ENCODE data around the gene SSR1. TPM values are rescaled to one million over a fixed set of nuclear protein-coding genes. Genes with fewer than 3 reads are reported as not detected.

The SSR1 gene
- total and polyA plus RNA-seq, 9 of the 15 experiments (the other 6 are each of a cell fraction or from before 2014, with no cell fraction given) = 87.7 to 220 (median 144) TPM

DNA sequence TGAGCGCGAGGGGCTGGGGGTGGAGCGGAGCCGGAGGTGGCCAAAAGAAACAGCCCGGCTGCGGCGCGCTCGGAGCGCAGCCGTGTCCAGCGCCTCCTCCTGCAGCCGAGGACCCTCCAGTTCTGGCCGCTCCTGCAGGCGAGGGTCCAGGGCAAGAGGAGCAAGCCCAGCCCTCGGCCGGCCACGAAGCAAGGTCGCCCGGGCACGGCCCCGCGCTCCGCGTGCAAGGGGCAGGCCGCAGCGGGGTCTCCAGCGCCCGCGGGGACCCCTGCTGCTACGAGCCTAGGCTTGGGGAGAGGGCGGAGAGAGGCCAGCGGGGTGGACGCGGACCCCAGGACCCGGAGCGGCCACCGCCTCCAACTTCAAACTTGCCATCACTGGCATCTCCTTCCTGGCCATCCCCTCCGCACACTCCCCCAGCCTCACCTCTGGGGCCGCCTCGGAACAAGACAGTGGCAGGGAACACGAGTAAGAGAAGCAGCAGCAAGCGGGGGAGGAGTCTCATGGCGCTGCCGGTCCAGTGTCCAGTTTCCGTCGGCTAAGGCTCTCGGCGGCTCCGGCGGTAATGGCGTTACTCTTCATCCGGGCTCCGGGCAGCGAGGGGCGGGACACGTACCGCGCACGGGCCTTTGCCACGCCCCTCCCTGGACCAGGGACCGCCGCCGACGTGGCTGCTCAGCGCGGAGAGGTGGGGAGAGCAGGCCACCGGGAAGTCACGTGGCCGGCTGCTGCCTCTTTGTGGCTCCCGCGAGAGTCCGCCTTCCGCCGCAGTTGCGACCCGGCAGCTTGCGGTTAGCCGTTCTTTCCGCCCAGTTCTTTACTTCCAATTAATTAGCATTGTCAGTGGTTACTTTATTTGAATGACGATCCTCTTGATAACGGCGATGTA, at the start of gene SSR1 (continued):
- TF ChIP-seq, protein P1, sequence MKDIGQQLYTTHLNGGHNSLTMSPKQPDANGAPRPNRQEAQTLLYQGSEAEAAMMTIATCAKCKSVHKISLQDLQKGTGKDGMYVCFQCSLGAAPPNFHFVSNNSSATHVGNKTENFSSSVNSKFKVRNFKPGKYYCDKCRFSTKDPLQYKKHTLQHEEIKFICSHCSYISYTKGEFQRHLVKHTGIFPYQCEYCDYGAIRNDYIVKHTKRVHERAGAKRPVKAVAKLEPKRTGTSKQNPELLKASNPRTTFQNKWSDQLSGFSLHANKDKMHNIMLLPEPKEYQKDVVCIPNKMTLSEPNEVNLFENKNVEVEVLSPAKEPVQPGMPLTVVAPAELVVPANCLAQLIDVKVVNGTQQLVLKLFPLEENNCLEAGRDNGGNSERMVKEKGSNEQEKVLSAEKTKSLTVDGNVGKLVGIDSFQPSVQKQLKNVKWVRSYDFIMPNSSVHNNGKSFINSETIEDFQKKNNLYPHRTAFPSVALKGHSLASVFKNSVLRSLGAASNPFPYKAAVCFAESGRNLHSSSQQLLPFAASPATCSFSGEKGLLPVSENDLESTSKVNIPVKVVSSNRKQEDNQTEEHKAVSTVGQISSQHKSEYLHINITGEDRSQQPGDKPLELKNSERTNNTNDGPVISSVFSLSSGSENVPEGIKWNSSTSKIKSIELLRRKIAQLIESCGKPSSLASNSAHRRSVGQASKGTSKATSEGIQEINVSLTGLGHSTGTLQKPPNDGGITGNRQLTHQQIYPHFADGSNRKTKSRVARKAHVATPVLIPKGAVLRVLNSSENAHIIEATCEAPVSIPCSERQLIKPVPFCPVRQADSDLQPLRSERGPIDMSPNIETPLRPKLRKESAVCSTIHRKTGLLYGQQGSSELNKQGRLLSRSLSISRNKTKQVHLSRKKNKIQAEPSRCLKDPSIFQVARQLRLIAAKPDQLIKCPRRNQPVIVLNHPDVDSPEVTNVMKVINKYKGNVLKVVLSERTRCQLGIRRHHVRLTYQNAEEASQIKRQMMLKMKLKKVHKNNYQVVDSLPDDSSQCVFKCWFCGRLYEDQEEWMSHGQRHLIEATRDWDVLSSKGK (CRISPR knock-in tag; IDR thresholded peaks at IDR 0.05) = no peak
- TF ChIP-seq HDAC1 (IDR thresholded peaks at IDR 0.05) (peak in 1 of 2 experiments; percentile 27; a peak in 1 of 4 replicates), TCFL5 (CRISPR knock-in tag; conservative IDR thresholded peaks at IDR 0.05) (no peak), HEY1 (CRISPR knock-in tag; IDR thresholded peaks at IDR 0.05; ENCODE audit: borderline replicate concordance) (no peak), CHD4 (IDR thresholded peaks at IDR 0.05; ENCODE audit: insufficient read depth, insufficient replicate concordance, low read depth, low read length, poor library complexity, severe bottlenecking) (no peak)
- TF ChIP-seq, protein P2, sequence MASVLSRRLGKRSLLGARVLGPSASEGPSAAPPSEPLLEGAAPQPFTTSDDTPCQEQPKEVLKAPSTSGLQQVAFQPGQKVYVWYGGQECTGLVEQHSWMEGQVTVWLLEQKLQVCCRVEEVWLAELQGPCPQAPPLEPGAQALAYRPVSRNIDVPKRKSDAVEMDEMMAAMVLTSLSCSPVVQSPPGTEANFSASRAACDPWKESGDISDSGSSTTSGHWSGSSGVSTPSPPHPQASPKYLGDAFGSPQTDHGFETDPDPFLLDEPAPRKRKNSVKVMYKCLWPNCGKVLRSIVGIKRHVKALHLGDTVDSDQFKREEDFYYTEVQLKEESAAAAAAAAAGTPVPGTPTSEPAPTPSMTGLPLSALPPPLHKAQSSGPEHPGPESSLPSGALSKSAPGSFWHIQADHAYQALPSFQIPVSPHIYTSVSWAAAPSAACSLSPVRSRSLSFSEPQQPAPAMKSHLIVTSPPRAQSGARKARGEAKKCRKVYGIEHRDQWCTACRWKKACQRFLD (CRISPR knock-in tag; IDR thresholded peaks at IDR 0.05) = no peak
- TF ChIP-seq, protein P3, sequence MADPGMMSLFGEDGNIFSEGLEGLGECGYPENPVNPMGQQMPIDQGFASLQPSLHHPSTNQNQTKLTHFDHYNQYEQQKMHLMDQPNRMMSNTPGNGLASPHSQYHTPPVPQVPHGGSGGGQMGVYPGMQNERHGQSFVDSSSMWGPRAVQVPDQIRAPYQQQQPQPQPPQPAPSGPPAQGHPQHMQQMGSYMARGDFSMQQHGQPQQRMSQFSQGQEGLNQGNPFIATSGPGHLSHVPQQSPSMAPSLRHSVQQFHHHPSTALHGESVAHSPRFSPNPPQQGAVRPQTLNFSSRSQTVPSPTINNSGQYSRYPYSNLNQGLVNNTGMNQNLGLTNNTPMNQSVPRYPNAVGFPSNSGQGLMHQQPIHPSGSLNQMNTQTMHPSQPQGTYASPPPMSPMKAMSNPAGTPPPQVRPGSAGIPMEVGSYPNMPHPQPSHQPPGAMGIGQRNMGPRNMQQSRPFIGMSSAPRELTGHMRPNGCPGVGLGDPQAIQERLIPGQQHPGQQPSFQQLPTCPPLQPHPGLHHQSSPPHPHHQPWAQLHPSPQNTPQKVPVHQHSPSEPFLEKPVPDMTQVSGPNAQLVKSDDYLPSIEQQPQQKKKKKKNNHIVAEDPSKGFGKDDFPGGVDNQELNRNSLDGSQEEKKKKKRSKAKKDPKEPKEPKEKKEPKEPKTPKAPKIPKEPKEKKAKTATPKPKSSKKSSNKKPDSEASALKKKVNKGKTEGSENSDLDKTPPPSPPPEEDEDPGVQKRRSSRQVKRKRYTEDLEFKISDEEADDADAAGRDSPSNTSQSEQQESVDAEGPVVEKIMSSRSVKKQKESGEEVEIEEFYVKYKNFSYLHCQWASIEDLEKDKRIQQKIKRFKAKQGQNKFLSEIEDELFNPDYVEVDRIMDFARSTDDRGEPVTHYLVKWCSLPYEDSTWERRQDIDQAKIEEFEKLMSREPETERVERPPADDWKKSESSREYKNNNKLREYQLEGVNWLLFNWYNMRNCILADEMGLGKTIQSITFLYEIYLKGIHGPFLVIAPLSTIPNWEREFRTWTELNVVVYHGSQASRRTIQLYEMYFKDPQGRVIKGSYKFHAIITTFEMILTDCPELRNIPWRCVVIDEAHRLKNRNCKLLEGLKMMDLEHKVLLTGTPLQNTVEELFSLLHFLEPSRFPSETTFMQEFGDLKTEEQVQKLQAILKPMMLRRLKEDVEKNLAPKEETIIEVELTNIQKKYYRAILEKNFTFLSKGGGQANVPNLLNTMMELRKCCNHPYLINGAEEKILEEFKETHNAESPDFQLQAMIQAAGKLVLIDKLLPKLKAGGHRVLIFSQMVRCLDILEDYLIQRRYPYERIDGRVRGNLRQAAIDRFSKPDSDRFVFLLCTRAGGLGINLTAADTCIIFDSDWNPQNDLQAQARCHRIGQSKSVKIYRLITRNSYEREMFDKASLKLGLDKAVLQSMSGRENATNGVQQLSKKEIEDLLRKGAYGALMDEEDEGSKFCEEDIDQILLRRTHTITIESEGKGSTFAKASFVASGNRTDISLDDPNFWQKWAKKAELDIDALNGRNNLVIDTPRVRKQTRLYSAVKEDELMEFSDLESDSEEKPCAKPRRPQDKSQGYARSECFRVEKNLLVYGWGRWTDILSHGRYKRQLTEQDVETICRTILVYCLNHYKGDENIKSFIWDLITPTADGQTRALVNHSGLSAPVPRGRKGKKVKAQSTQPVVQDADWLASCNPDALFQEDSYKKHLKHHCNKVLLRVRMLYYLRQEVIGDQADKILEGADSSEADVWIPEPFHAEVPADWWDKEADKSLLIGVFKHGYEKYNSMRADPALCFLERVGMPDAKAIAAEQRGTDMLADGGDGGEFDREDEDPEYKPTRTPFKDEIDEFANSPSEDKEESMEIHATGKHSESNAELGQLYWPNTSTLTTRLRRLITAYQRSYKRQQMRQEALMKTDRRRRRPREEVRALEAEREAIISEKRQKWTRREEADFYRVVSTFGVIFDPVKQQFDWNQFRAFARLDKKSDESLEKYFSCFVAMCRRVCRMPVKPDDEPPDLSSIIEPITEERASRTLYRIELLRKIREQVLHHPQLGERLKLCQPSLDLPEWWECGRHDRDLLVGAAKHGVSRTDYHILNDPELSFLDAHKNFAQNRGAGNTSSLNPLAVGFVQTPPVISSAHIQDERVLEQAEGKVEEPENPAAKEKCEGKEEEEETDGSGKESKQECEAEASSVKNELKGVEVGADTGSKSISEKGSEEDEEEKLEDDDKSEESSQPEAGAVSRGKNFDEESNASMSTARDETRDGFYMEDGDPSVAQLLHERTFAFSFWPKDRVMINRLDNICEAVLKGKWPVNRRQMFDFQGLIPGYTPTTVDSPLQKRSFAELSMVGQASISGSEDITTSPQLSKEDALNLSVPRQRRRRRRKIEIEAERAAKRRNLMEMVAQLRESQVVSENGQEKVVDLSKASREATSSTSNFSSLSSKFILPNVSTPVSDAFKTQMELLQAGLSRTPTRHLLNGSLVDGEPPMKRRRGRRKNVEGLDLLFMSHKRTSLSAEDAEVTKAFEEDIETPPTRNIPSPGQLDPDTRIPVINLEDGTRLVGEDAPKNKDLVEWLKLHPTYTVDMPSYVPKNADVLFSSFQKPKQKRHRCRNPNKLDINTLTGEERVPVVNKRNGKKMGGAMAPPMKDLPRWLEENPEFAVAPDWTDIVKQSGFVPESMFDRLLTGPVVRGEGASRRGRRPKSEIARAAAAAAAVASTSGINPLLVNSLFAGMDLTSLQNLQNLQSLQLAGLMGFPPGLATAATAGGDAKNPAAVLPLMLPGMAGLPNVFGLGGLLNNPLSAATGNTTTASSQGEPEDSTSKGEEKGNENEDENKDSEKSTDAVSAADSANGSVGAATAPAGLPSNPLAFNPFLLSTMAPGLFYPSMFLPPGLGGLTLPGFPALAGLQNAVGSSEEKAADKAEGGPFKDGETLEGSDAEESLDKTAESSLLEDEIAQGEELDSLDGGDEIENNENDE (IDR thresholded peaks at IDR 0.05; ENCODE audit: low read depth, low read length) = no peak
